ENCODE data around the gene KCNJ9.

Gene KCNJ9

DNA sequence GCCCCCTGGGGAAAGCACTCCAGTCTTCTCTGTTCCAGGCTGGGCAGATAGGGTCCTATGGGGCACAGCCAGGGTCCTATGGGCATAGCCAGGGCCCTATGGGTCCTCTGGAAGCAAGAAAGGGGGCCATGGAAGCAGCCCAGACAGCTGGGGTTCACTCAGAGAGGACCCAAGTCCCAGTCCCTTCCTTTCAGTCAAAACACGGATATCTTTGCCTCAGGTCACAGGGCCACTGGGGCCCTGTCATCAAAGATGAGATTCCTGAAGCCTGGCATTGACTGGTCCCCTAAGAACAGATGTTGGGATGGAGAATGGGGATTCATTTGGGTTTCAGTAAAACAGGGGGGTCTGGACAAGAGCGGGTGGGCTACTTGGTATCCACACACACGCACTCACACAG is 8.5 kb downstream of the KCNJ9 start:
- DNase-seq, result no peak

- no peak for DNase-seq
These were observed 9.4 kb downstream of the KCNJ9 start for GRCh38 chr1:160090760-160091159.

GRCh38 chr1:160091666-160092223 is 10.4 kb downstream of the KCNJ9 start:
- no peak for DNase-seq

GRCh38 chr1:160092366-160093068 is 11.2 kb downstream of the KCNJ9 start:
- no peak for DNase-seq

DNA sequence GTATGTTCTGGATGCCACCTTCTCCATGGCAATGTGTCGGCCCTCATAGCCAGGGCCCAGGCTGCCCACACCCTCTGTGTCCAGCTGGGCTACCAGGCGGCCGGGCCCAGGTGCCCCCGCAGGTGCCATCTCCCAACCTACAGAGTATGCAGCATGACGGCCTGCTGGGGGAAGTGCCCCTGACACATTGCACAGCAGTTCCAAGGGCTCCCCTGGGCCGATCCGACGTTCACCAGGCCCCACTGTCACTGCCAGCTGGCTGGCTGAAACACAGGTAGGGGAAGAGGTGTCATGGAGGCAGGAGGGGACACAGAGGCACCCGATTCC is 11.7 kb downstream of the KCNJ9 start:
- DNase-seq, result no peak

DNA sequence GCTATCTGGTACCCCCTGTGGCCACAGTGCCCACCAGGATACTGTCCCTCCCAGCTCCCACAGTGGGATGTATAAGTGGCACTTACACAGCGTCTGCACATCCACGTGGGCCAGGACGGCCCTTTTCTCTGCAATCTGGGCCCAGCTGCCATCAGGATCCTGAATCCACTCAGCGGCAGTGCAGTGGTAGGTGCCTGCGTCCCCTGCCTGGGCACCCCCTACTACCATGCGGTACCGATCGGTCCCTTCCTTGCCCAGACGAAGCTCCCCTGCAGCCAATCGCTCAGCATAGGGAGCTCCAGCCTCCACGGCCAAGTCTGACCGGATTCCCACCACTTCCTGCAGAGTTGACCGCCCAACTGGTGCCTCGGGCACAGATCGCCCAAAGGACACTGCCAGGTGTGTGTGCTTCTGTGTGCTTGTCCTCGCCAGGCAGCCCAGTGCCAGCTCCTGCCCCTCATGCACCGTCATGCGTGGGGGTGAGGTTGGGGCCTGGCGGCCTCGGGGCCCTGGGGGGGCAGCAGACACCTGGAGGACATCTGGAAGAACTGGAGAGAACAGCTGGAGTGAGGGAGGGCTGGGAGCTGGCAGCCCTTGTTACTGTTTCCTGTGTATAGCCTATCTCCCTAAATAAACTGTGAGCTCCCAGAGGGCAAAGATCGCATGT is 12.4 kb downstream of the KCNJ9 start:
- DNase-seq, result no peak

DNA sequence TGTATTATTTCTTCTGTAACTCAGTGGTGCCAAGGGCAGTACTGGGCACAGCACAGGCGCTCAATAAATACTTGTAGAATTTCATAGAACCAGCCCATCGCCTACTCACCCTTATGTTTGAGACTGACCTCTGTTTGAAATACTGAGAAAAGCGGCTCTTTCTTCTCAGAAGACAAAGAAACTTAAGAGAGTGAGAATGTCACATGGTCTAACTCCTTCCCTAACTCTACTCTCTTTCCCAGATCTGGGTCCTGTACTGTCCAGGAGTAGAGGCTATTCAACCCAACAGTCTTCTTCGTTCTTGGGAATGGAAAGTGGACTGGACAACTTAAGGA is 12.9 kb downstream of the KCNJ9 start:
- no peak for DNase-seq

DNA sequence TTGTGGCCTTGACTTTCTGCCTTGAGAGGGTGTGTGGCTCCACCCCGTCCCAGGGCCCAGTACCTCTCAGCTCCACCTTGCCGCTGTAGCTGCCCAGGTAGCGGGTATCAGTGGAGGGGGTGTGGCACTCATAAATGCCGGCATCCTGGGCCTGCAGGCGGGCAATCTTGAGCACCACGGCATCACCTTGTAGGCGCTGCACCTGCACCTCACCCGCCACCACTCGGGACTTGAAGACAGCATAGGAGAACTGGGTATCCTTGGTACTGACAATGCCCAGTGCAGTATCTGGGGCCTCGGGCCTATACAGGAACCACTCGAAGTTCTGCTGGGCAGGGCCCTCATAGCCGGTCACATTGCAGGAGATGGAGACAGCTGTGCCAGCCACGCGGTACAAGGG is 13.5 kb downstream of the KCNJ9 start:
- DNase-seq, result no peak

- DNase-seq, result no peak
These were observed 14.2 kb downstream of the KCNJ9 start for GRCh38 chr1:160095382-160096105.

DNA sequence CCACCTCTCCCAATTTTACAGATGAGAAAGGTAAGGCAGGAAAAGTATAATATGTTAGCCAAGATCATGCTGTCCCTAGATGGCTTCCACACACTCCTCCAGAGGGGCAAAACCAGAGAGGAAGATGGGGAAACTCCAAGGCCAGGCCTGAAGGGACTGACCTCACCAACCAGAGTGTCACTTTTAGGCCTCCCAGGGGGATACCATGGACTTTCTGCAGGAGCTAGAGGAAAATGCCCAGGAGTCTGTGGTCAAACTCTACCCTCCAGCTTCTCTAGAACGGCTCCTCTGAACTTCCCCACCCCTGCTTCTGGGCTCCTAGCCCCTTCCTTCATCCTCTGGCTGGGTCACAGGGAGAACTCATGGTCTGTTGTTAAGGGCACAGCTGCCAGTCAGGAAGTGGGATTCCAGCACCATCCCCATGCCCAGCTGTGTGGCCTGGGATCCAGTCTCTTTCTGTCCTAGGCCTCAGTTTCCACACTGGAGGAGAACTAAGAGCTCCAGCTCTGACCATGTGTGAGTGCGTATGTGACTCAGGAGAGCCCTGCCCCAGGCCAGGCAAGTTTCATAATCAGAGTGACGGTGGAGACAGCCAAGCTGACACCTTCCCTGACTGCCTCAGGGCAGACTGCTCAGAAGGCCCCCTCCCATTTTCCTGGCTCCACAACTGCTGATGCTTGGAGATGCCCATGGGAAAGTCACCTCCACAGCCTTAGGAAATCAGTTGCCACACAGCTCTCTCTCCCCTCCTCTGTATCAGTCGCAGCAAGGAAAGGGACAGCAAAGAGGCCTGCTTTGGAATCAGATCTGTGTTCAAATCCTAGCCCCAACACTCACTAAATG is 15.2 kb downstream of the KCNJ9 start:
- no peak for DNase-seq

DNA sequence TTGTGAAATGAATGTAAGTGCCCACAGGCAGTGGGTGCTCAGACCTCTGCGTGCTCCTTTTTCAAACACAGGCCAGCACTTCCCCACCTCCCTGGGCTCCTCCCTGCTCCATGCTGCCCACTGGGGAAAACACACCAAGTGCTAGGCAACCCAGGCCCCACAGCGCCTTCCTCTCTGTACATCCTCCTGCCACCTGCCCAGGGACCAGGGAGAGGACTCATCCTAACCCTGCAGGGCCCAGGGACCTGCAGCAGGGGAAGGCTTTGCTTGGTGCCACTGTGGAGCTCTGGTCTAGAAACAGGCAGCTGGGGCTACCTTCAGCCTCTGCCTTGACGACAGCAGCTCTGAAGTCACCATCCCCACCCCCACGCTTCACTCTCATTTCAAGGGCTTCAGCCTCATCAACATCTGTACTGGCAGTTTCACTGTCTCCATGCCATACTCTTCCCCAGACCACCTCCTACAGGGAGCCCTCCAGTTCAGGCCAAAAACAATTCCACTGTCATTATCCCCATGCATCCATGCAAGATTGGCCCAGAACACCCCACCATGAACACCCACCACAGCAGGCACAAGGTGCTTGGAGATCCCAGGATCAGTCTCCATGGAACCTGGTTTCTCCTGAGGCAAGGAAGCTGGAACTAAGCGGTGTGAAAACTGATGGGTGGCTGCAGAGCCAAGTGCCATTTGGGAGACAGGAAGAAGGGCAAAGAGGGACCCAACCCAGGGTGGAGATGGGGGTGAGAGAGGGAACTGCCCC is 16.0 kb downstream of the KCNJ9 start:
- DNase-seq, result no peak

DNA sequence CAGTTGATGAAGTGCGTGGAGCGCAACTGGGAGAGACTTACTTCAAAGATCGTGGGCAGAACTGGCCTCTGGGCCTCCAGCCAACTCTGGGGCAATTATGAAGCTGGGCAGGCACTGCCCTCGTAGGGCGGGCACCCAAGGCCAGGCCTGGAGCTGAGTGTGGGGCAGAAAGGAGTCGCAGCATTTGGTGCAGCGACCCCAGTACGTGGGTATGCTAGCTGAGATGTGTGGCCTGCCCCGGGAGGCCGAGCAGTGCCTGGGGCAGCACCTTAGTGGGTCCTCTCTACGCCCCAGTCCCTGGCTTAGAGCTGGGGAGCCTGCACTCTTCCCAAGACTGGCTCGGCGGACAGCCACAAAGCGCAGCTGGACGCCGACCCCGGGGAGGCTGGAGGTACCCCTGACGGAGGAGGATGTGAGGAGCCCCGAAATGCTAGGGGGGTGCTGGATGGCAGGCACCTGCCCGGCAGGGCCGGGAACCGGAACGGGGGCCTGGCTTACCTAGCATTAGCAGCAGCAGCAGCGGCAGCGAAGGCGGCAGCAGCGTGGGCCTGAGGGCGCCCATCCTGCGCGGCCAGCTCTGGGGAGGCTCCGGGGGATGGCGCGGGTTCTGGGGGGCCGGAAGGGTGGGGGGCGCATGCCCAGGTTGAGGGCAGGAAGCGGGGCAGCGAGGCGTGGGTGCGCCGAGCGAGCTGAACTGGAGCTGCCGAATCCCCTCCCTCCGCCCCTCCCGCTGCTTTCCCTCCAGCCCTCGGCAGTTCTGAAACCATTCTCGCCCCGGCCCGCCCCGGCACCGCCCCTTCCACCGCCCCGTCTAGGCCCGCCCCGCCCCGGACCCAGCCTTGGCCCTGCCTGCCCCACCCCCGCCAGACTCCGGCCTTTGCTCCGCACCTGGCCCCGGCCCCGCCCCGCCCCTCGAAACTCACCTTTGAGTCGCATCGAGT is 16.8 kb downstream of the KCNJ9 start, which contains the start of gene IGSF8:
Gene IGSF8, minus strand, starts transcription at position 709 of the 941 bp plus-strand sequence. Its CDS starts 147 bp downstream, at position 562.
- DNase-seq, result peak; percentile 95

DNA sequence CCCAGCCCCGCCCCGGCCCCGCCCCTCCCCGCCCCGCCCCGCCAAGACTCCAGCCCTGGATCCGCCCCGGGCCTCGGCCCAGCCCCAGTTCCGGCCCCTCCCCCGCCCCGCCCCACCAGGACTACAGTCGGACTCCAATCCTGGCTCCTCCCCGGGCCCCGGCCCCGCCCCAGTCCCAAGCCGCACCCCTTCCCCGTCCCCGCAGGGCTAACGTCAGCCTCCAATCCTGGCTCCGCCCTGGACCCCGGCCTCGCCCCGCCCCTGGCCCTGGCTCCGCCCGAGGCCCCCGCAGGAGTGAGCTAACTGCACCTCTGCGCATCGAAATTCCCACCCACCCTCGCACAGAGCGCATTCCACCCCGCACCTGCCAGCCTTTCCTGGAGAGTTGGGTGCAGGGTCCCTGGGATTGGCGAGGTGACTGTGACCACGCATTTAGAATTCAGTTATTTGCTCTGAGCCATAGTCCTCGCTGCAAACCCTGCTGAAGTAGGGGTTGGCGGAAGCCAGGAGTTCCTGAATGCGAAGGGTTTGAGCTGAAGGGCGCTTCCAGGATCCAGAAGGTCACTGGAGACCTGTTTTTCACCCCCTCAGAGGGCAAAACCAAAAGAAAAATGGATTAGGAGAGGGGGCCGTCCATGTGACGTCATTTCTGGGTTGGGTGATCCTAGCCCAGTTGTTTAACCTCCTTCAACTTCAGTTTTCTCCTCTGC is 17.7 kb downstream of the KCNJ9 start:
- DNase-seq, result peak; percentile 95

- no peak for DNase-seq
These were observed 18.5 kb downstream of the KCNJ9 start for GRCh38 chr1:160099716-160100375.

- peak; percentile 84 for DNase-seq
These were observed 19.8 kb downstream of the KCNJ9 start for GRCh38 chr1:160101037-160101716.

GRCh38 chr1:160101717-160102522 is 20.6 kb downstream of the KCNJ9 start:
- no peak for DNase-seq

- no peak for DNase-seq
These were observed 22.5 kb downstream of the KCNJ9 start for GRCh38 chr1:160103658-160104408.
